Measurements from ENCODE around the gene ZSCAN18.

DNA sequence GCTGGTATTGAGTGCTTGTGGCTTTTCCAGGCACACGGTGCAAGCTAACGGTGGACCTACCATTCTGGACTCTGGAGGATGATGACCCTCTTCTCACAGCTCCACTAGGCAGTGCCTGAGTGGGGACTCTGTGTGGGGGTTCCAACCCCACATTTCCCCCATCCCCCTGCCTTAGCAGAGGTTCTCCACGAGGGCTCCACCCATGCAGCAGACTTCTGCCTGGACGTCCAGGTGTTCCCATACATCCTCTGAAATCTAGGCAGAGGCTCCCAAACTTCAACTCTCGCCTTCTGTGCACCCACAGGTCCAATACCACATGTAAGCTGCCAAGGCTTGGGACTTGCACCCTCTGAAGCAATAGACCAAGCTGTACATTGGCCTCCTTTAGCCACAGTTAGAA, 25.3 kb upstream of the ZSCAN18 start:
- TF ChIP-seq CTCF (IDR thresholded peaks at IDR 0.05) (no peak), EZH2 (IDR thresholded peaks at IDR 0.05; ENCODE audit: borderline replicate concordance, insufficient read depth, low read depth, low read length, poor library complexity, severe bottlenecking) (no peak)
